Epithelial cell of esophagus (primary cell): ENCODE data around the gene DNAJC8.

Source experiments
- DNase-seq: peaks from one replicate; pipeline ENCODE4 v3.0.0; 2010; ENCODE audit warnings: low read depth
- H3K4me3 ChIP-seq: 2 replicates; pipeline ENCODE4 v1.5.1; 2011; ENCODE audit warnings: mild to moderate bottlenecking, low read length, control low read depth
- TF ChIP-seq, protein P1 (sequence below): IDR thresholded peaks from 2 replicates; pipeline ENCODE4 v1.5.1; 2011; ENCODE audit warnings: low read depth, mild to moderate bottlenecking, low read length, control low read depth, inconsistent platforms; ENCODE audit not compliant: insufficient read depth; ENCODE audit errors: missing control alignments

The DNAJC8 gene

GRCh38 chr1:28249866-28250295 is 17.1 kb upstream of the DNAJC8 start:
- H3K4me3 ChIP-seq: no peak overlapping the region
- peak; percentile 43 for DNase-seq
- TF ChIP-seq, protein P1, sequence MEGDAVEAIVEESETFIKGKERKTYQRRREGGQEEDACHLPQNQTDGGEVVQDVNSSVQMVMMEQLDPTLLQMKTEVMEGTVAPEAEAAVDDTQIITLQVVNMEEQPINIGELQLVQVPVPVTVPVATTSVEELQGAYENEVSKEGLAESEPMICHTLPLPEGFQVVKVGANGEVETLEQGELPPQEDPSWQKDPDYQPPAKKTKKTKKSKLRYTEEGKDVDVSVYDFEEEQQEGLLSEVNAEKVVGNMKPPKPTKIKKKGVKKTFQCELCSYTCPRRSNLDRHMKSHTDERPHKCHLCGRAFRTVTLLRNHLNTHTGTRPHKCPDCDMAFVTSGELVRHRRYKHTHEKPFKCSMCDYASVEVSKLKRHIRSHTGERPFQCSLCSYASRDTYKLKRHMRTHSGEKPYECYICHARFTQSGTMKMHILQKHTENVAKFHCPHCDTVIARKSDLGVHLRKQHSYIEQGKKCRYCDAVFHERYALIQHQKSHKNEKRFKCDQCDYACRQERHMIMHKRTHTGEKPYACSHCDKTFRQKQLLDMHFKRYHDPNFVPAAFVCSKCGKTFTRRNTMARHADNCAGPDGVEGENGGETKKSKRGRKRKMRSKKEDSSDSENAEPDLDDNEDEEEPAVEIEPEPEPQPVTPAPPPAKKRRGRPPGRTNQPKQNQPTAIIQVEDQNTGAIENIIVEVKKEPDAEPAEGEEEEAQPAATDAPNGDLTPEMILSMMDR: no peak

- peak; percentile 93 for DNase-seq
- no peak overlapping the region for H3K4me3 ChIP-seq
- TF ChIP-seq, protein P1: no peak
Observed at GRCh38 chr1:28249013-28249865, 16.4 kb upstream of the DNAJC8 start.

GRCh38 chr1:28248273-28249012 is 15.6 kb upstream of the DNAJC8 start:
- no peak overlapping the region for H3K4me3 ChIP-seq
- TF ChIP-seq, protein P1: peak; percentile 98
- DNase-seq: peak; percentile 78

DNA sequence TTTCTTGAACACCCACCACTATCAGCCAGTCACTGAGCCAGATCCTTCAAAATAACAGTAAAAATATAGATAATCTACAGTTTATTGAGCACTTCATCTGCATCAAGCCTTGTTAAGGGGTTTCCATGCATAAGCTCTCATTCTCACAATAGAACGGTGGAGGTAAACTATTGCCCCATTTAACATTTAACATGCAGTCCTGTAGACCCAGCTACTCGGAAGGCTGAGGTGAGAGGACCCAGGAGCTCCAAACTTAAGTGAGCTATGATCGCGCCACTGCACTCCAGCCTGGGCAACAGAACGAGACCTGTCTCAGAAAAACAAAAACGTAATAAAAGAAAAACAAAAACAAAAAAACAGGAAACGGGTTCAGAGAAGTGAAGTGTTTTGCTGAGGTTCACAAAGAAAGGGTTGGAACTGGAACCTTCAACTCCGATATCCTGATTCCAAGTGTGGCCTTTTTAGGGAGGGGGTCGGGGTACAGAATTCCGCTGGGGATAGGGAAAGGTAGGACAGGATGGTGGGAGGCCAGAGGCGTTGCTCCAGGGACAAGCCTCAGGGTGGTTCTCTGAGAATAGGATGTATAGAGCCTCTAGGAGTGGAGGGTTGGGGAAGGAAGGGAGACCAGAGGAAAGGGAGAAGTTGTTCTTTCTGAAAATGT is 14.9 kb upstream of the DNAJC8 start:
- DNase-seq: no peak
- TF ChIP-seq, protein P1: no peak
- no peak overlapping the region for H3K4me3 ChIP-seq

- DNase-seq: peak; percentile 92
- TF ChIP-seq, protein P1: no peak
- H3K4me3 ChIP-seq: peak overlapping the region; percentile 27
Observed at GRCh38 chr1:28246427-28246832, 13.6 kb upstream of the DNAJC8 start.

- TF ChIP-seq, protein P1: no peak
- no peak overlapping the region for H3K4me3 ChIP-seq
- DNase-seq: no peak
Observed at GRCh38 chr1:28244549-28245251, 11.9 kb upstream of the DNAJC8 start.
